ENCODE data around the gene ARHGEF10L.

The ARHGEF10L gene

GRCh38 chr1:17598251-17598650, 58.8 kb downstream of the ARHGEF10L start:
- TF ChIP-seq CTCF (IDR thresholded peaks at IDR 0.05; ENCODE audit: control insufficient read depth, insufficient read depth, low read depth, low read length, missing control alignments) = no peak
- DNase-seq (ENCODE audit: low read depth) = no peak

GRCh38 chr1:17599291-17599953, 59.9 kb downstream of the ARHGEF10L start:
- no peak for TF ChIP-seq CTCF (IDR thresholded peaks at IDR 0.05; ENCODE audit: control insufficient read depth, insufficient read depth, low read depth, low read length, missing control alignments)
- H3K4me3 ChIP-seq (ENCODE audit: control insufficient read depth, low read depth, low read length) = no peak overlapping the region
- no peak for DNase-seq (ENCODE audit: low read depth)

More at GRCh38 chr1:17598251-17598650, 58.8 kb downstream of the ARHGEF10L start:
- no peak overlapping the region for H3K4me3 ChIP-seq (ENCODE audit: control insufficient read depth, low read depth, low read length)

DNA sequence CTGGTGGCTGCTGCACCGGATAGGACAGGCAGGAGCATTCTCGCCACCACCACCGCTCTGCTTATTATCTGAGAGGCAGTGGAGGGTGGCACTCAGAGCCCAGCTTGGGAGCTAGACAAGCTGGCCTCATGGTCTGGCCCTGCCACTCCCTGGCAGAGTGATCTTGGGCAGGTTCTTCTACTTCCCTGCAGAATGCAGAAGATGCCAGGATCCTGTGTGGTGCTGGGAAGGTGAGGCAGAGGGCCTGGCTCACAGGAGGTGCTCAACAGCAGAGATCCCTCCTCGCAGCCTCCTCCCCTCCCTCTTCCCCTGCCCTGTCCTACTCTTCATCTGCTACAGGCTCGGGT, 60.4 kb downstream of the ARHGEF10L start:
- no peak for TF ChIP-seq CTCF (IDR thresholded peaks at IDR 0.05; ENCODE audit: control insufficient read depth, insufficient read depth, low read depth, low read length, missing control alignments)
- DNase-seq (ENCODE audit: low read depth) = no peak
- H3K4me3 ChIP-seq (ENCODE audit: control insufficient read depth, low read depth, low read length) = no peak overlapping the region

DNA sequence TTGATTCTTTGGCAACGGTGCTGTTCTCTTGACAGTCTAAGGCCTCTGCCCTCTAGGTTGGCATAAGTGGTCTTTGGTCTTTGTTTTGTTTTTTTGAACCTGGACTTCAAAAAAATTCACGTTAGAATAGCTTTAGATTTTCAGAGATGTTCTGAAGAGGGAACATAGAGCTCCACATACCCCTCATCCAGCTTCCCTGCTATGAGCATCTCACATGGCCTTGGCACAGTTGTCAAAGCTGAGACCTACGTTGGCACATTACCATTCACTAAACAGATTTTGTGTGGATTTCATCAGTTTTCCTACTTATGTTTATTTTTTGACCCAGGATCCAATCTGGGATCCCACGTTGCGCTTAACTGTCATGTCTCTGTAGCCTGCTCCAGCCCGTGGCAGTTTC, 60.8 kb downstream of the ARHGEF10L start:
- TF ChIP-seq CTCF (IDR thresholded peaks at IDR 0.05; ENCODE audit: control insufficient read depth, insufficient read depth, low read depth, low read length, missing control alignments) = no peak
- DNase-seq (ENCODE audit: low read depth) = no peak
- no peak overlapping the region for H3K4me3 ChIP-seq (ENCODE audit: control insufficient read depth, low read depth, low read length)

- DNase-seq (ENCODE audit: low read depth) = no peak
- TF ChIP-seq CTCF (IDR thresholded peaks at IDR 0.05; ENCODE audit: control insufficient read depth, insufficient read depth, low read depth, low read length, missing control alignments) = no peak
- H3K4me3 ChIP-seq (ENCODE audit: control insufficient read depth, low read depth, low read length) = no peak overlapping the region
These were observed 62.3 kb downstream of the ARHGEF10L start for GRCh38 chr1:17601643-17602382.

GRCh38 chr1:17603091-17603841, 63.8 kb downstream of the ARHGEF10L start:
- DNase-seq (ENCODE audit: low read depth) = no peak
- no peak for TF ChIP-seq CTCF (IDR thresholded peaks at IDR 0.05; ENCODE audit: control insufficient read depth, insufficient read depth, low read depth, low read length, missing control alignments)
- H3K4me3 ChIP-seq (ENCODE audit: control insufficient read depth, low read depth, low read length) = no peak overlapping the region
